HG03520 (cell line): ENCODE measurements around the gene EHMT2.

ENCODE experiments used
- ATAC-seq: cut with Tn5 transposase; IDR thresholded peaks from one replicate; pipeline ENCODE4 v1.9.1; 2021; ENCODE audit warnings: mild to moderate bottlenecking, moderate library complexity; ENCODE audit not compliant: unreplicated experiment

The EHMT2 gene

DNA sequence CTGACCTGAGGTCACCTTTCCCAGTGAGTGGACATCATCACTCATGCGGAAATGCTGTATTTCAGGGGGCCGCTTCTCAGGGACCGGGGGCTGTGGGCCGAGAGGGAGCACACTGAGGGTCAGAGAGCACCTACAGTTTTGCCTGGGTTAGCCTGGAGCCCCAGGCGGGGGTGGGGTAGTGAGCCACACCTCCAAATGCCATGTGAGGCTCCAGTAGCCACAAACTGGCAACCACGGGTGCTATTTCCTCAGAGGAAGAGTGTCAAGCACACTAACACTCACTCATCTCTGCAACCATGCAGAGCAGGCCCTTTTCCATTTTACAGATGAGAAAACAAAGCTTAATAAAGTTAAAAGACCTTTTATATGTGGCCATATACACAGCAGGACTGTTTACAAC, 4.7 kb downstream of the EHMT2 start:
- ATAC-seq: no peak

GRCh38 chr6:31889331-31889972, 8.0 kb downstream of the EHMT2 start:
- no peak for ATAC-seq

GRCh38 chr6:31888276-31889258, 8.9 kb downstream of the EHMT2 start:
- no peak for ATAC-seq

DNA sequence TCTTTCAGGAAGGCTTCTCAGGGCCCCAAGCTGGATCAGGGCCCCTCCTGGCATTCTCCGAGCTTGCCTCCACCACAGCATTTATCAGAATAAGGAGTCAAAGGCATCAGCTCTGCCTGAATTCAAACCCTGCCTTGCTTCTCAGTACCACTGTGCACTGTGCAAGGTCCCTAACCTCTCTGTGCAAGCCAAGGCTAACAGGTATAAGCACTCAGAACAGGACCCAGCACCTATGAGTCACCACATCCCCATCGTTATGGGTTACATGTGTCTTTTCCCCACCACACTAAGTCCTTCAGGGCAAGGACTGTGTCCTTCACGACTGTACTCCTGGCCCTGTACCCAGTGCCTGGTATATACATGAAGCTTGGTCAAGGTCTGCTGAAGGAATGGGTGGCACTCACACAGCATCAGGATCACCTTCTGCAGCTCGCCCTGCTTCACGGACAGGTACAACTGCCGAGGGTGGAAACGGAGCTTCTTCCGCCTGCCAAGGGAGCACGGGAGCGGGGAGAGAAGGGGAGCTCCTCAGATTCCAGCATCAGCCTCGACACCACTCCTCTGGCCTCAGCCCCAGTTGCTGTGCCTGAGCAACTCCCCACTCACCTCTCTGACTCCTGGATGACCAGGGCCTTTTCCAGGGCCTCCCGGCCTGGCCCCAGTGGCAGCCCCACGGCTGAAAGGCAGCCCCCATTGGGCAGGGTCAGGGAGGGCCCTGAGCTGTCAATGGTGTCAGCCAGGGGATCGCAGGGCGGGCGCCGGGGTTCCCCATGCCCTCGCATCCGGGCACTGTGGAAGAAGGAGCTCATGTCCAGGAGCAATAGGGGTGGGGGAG, 10.1 kb downstream of the EHMT2 start:
- no peak for ATAC-seq

- no peak for ATAC-seq
Observed at GRCh38 chr6:31886541-31886991, 10.9 kb downstream of the EHMT2 start.

GRCh38 chr6:31884528-31885035, 12.9 kb downstream of the EHMT2 start:
- no peak for ATAC-seq

DNA sequence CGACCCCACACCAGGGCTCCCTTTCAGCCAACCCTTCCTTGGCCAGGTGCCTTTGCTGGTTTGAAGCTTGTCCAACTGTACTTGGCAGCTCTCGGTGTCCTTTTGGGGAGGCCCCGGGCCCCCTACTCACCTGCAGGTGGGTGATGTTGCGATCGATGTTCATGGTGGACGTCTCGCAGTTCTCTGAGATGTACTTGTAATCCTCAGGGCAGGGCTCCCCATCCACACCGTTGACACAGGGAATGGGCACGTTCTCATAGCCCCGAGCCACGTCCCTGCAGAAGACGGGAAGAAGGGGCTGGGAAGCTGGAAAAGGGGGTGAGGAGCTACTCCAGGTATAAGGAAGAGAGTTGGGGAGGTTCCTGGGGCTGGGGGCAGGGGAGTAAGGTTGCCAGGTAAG, 13.8 kb downstream of the EHMT2 start:
- no peak for ATAC-seq

DNA sequence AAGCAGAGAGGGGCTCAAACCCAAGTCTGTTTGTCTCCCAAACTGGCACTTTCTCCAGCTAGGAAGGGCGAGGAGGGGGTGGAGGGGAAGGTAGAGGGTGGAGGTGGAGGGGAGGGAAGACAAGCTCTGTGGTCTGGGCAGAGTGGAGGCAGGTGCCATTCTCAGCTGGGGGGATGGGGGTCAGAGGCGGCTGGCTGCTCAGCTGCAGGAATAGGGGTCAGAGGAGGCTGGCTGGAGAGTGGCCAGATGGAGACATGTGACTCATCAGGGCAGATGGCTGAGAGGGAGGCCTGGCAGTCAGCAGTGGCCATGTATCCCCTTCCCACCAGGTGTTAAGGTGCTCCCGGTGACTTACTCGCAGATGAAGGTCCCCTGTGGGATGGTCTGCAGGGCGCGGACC, 15.2 kb downstream of the EHMT2 start:
- ATAC-seq: no peak

GRCh38 chr6:31881136-31881859, 16.2 kb downstream of the EHMT2 start:
- ATAC-seq: no peak

GRCh38 chr6:31880616-31881015, 16.9 kb downstream of the EHMT2 start:
- no peak for ATAC-seq

GRCh38 chr6:31879901-31880300, 17.6 kb downstream of the EHMT2 start:
- no peak for ATAC-seq

DNA sequence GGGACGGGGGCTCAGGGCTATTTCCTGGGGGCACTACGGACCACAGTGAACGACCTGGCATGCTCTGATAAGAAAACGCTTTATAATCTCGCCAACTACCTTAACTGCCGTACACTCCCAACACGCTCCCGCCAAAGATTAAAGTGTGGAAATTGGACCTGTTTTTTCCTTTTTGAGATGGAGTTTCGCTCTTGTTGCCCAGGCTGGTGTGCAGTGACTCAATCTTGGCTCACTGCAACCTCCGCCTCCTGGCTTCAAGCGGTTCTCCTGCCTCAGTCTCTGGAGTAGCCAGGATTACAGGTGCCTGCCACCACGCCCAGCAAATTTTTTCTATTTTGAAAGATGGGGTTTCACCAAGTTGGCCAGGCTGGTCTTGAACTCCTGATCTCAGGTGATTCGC, 18.4 kb downstream of the EHMT2 start:
- ATAC-seq: no peak

DNA sequence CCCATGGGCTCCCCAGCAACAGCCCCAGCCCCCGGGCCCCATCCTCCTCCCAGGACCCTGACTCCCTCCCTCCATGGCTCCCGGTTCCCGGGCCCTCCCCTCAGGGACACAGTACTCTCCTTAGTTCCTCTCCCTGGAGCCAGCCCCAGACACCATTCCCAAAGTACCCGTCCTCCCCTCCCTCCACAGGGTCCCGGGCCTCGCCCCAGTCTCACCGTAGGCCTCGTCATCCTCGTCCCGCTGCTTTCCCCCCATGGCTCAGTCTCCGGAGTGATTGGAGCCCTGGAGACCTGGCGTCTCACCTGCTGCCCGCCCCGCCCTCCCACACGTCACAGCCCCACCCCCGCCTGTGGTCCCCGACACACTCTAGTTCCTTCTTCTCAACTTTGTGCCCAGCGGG, 18.8 kb downstream of the EHMT2 start, which contains the start of gene SLC44A4:
SLC44A4 (minus strand) TSS at position 272 of the 400 bp plus-strand sequence; CDS start at position 255, 17 bp downstream.
- ATAC-seq: no peak

- no peak for ATAC-seq
Observed at GRCh38 chr6:31878222-31878621, 19.3 kb downstream of the EHMT2 start.

- ATAC-seq: no peak
Observed at GRCh38 chr6:31877651-31878161, 19.8 kb downstream of the EHMT2 start.

- no peak for ATAC-seq
Observed at GRCh38 chr6:31877125-31877650, 20.3 kb downstream of the EHMT2 start.

GRCh38 chr6:31876357-31876756, 21.1 kb downstream of the EHMT2 start:
- no peak for ATAC-seq

DNA sequence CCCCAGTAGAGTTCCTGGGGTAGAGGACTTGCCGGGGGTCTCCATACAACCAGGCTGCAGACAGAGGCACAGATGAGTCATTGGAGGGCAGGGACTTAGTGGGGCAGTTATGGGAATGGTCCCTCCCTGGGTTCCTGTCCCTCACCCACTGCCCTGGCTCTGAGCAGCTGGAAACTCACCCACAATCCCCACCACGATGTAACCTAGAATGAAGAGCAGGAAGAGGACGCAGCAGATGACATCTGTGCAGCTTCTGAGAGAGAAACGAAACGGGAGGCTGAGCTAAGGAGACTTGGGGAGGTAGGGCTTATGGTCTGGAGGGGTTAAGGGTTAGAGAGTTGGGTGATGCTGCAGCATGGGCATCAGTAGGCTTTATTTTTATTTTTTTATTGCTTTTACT, 21.6 kb downstream of the EHMT2 start:
- ATAC-seq: no peak

GRCh38 chr6:31874836-31875572, 22.5 kb downstream of the EHMT2 start:
- ATAC-seq: no peak
